Esophagus squamous epithelium (tissue), 4 donors: ENCODE data around the gene SEC23IP.

Experiments
- CTCF ChIP-seq, 6 experiments: fragments of 450-650 bp in 4 of 6; fragments of 200-600 bp in 2 of 6; sonication (generic) in 2 of 6; IDR thresholded peaks; one replicate each; pipeline ENCODE4 v1.5.1; 2016 to 2019; ENCODE audit warnings: antibody characterized with exemption in 6 of 6, mild to moderate bottlenecking in 4 of 6, moderate library complexity in 4 of 6
- POLR2A ChIP-seq, 4 donors: fragments of 450-650 bp; IDR thresholded peaks; one replicate each; pipeline ENCODE4 v1.6.1; 2017; ENCODE audit warnings: antibody characterized with exemption in 4 of 4, mild to moderate bottlenecking in 4 of 4, moderate library complexity in 3 of 4

DNA sequence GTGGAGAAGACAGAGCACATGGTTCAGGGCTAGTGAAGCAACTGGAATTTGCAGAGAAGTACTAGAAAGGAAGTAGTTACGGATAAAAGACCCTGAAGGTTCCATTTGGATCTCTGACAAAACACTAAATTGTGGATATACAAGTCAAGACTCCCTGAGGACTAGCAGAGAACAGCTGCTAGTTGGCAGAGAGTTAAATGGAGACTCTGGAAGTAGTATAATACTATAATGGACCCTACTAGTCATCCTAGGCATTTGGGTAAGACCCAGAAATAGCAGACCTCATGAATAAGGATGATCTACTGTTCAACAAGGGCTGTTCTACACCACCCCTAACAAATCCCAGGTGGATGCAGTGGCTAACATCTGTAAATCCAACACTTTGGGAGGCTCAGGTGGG, 39.0 kb upstream of the SEC23IP start:
- TF ChIP-seq POLR2A (IDR thresholded peaks at IDR 0.05), result no peak
- TF ChIP-seq CTCF (IDR thresholded peaks at IDR 0.05), result no peak
